Measurements from ENCODE around the gene TMC7. TPM values are rescaled to one million over a fixed set of nuclear protein-coding genes. Genes with fewer than 3 reads are reported as not detected.

Gene TMC7
- total and polyA plus RNA-seq, 2 experiments from 2014 or later: 1.7 to 2.4 TPM

GRCh38 chr16:19033761-19034160 is 50.0 kb downstream of the TMC7 start:
- H3K36me3 Mint-ChIP-seq (ENCODE audit: low read depth): peaks cover 4% of the 10 kb centered on the region; the same call in 1 of the 3 replicates
- Histone ChIP-seq H3K27me3 (ENCODE audit: insufficient read depth) (no peaks in the 10 kb centered on the region), H3K36me3 (ENCODE audit: insufficient read depth) (peaks cover 5% of the 10 kb centered on the region; the same call in 1 of the 2 replicates), H3K9me2 (ENCODE audit: insufficient read depth) (no peaks in the 10 kb centered on the region), H3K27ac (ENCODE audit: low read depth) (no peak overlapping the region), H3K4me1 (ENCODE audit: insufficient read depth) (no peaks in the 10 kb centered on the region), H2AFZ (no peak overlapping the region), H3K4me2 (no peak overlapping the region), H4K20me1 (replicated peaks; ENCODE audit: insufficient read depth) (no peaks in the 10 kb centered on the region), H3K4me3 (no peak overlapping the region), H3F3A (replicated peaks; ENCODE audit: low read depth) (no peaks in the 10 kb centered on the region), H3K79me2 (replicated peaks; ENCODE audit: insufficient read depth) (no peaks in the 10 kb centered on the region)
- H3K27me3 Mint-ChIP-seq (ENCODE audit: insufficient read depth, low read depth, poor library complexity): no peaks in the 10 kb centered on the region
- peaks cover 18% of the 10 kb centered on the region for H3K9me3 Mint-ChIP-seq
- DNase-seq (ENCODE audit: low spot score) (no peak), ATAC-seq (no peak)
- H3K4me3 Mint-ChIP-seq: no peak overlapping the region
- H3K4me1 Mint-ChIP-seq: no peaks in the 10 kb centered on the region
- no peak overlapping the region for H3K27ac Mint-ChIP-seq
- no peak for TF ChIP-seq CREB1 (CRISPR knock-in tag; IDR thresholded peaks at IDR 0.05; ENCODE audit: low read depth)
- no peak for TF ChIP-seq ZNF462 (CRISPR knock-in tag; IDR thresholded peaks at IDR 0.05)
- TF ChIP-seq EZH2 (IDR thresholded peaks at IDR 0.05; ENCODE audit: low read depth, unreplicated experiment): no peak
- no peak for TF ChIP-seq NANOG (IDR thresholded peaks at IDR 0.05; ENCODE audit: borderline replicate concordance)
- no peak for TF ChIP-seq CTCF (conservative IDR thresholded peaks at IDR 0.05; ENCODE audit: low read depth in 2 of 2)
- TF ChIP-seq ZNF331 (CRISPR knock-in tag; IDR thresholded peaks at IDR 0.05; ENCODE audit: low read depth): no peak
- no peak for TF ChIP-seq STAT1 (IDR thresholded peaks at IDR 0.05; ENCODE audit: unreplicated experiment)
- TF ChIP-seq ZNF114 (CRISPR knock-in tag; IDR thresholded peaks at IDR 0.05): no peak
- TF ChIP-seq POLR2AphosphoS5 (IDR thresholded peaks at IDR 0.05; ENCODE audit: low read depth): no peak
- TF ChIP-seq ETS1 (IDR thresholded peaks at IDR 0.05): no peak
- no peak for TF ChIP-seq EZH2phosphoT487 (IDR thresholded peaks at IDR 0.05; ENCODE audit: unreplicated experiment)
- TF ChIP-seq REST (IDR thresholded peaks at IDR 0.05; ENCODE audit: unreplicated experiment): no peak
- no peak for TF ChIP-seq JUNB (IDR thresholded peaks at IDR 0.05; ENCODE audit: unreplicated experiment)

Measured in GM23338 (cell line).